Measurements from ENCODE around the gene ATP6AP1. TPM values are rescaled to one million over a fixed set of nuclear protein-coding genes. Genes with fewer than 3 reads are reported as not detected.

The ATP6AP1 gene
- total and polyA plus RNA-seq, 2 donors (not counting 3 experiments of a cell fraction or from before 2014, with no cell fraction given) = 145 to 322 TPM

DNA sequence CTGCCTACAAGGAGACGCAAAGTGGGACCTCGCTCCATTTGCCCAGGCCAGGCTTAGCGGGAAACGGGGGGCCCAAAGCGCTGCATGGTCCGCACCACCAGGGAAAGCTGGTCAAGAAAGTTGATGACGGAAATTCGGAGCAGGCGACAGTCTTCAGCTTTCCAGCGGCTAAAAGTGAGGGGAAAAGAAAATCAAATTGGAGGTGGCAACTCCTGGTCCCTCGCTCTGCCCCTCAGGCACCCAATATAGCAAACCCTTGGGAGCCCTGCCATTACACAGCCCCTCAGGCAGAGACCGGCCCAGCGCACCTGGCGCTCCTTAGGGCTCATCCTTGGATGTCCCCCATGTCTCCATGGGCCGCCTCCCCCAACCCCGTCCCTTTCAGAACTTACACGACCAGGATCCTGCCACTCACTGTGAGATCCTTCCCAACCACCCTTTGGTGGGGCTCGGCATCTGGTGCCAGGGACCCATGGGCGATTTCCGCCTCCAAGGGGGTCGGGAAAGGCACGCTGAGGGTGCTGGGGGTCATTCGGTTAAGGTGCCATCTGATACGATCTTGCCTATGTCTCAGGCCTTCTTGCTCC lies 49.5 kb downstream of the ATP6AP1 start:
- Histone ChIP-seq H3K79me2 (ENCODE audit: control insufficient read depth, insufficient read depth, low read length) (no peaks in the 10 kb centered on the region), H3K36me3 (ENCODE audit: control insufficient read depth in 2 of 2, extremely low read depth in 1 of 2, insufficient read depth in 2 of 2, low read length in 2 of 2) (peaks cover 0 to 3% of the 10 kb centered on the region in 2 experiments), H3K9ac (replicated peaks; ENCODE audit: extremely low read depth, insufficient read depth, low read length) (peak overlapping the region; percentile 47), H3K4me3 (replicated peaks in 1 of 3; ENCODE audit: insufficient read depth in 1 of 3, low read depth in 1 of 3, low read length in 3 of 3) (peak overlapping the region; percentile 39 to 56 (median 48)), H4K20me1 (replicated peaks; ENCODE audit: control insufficient read depth, extremely low read depth, insufficient read depth, low read length) (no peaks in the 10 kb centered on the region), H3K27me3 (ENCODE audit: control insufficient read depth in 2 of 2, insufficient read depth in 2 of 2, low read length in 2 of 2) (no peaks in the 10 kb centered on the region), H3K27ac (ENCODE audit: insufficient read depth, low read depth, low read length) (peak overlapping the region; percentile 41), H3K9me1 (replicated peaks; ENCODE audit: control insufficient read depth, extremely low read depth, insufficient read depth, low read length) (no peaks in the 10 kb centered on the region), H3K4me1 (ENCODE audit: control insufficient read depth, extremely low read depth, insufficient read depth, low read length) (peaks cover 9% of the 10 kb centered on the region), H3K4me2 (ENCODE audit: insufficient read depth, low read length) (peak overlapping the region; percentile 76), H2AFZ (ENCODE audit: low read depth, low read length) (peak overlapping the region; percentile 18), H3K9me3 (replicated peaks; ENCODE audit: control insufficient read depth, insufficient read depth, low read length) (no peaks in the 10 kb centered on the region)
- BruUV-seq (replicated peaks) = no TSS peak
- no peak for FAIRE-seq
- DNase-seq (ENCODE audit: low read depth, low spot score) = no peak
- CTCF ChIA-PET = no interaction called here
- POLR2A ChIA-PET = interaction anchor here (1.0 to 1.1 kb wide), 2 partner anchors 9 to 13 kb away, joined by 3 to 7 read pairs; partner anchors contain the start of gene SLC10A3
- intact Hi-C loops (cut with micrococcal nuclease) = loop anchor here (2.0 to 5.0 kb wide), 3 partner anchors 19 to 39 kb away; partner anchors contain the start of genes FAM3A, FAM50A and PLXNA3
- dilution Hi-C loops (cut with MboI; ENCODE audit: extremely low pct_ligation_motif_present, low sequenced_read_pairs) = no loop called here
- peak; percentile 12 for TF ChIP-seq POLR2AphosphoS5 (IDR thresholded peaks at IDR 0.05; ENCODE audit: insufficient read depth, low read depth, low read length)
- TF ChIP-seq, protein P1, sequence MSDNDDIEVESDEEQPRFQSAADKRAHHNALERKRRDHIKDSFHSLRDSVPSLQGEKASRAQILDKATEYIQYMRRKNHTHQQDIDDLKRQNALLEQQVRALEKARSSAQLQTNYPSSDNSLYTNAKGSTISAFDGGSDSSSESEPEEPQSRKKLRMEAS (IDR thresholded peaks at IDR 0.05; ENCODE audit: insufficient read depth, insufficient read length) = no peak
- no peak for TF ChIP-seq EZH2 (IDR thresholded peaks at IDR 0.05; ENCODE audit: borderline replicate concordance, low read depth, low read length, severe bottlenecking)
- TF ChIP-seq, protein P2, sequence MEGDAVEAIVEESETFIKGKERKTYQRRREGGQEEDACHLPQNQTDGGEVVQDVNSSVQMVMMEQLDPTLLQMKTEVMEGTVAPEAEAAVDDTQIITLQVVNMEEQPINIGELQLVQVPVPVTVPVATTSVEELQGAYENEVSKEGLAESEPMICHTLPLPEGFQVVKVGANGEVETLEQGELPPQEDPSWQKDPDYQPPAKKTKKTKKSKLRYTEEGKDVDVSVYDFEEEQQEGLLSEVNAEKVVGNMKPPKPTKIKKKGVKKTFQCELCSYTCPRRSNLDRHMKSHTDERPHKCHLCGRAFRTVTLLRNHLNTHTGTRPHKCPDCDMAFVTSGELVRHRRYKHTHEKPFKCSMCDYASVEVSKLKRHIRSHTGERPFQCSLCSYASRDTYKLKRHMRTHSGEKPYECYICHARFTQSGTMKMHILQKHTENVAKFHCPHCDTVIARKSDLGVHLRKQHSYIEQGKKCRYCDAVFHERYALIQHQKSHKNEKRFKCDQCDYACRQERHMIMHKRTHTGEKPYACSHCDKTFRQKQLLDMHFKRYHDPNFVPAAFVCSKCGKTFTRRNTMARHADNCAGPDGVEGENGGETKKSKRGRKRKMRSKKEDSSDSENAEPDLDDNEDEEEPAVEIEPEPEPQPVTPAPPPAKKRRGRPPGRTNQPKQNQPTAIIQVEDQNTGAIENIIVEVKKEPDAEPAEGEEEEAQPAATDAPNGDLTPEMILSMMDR (IDR thresholded peaks at IDR 0.05; ENCODE audit: extremely low read depth in 1 of 2, insufficient read depth in 1 of 2, low read depth in 1 of 2, low read length in 2 of 2) = no peak
